Liver (tissue), 9 donors: ENCODE data around the gene LY86. TPM values are rescaled to one million over a fixed set of nuclear protein-coding genes. Genes with fewer than 3 reads are reported as not detected.

ENCODE experiments used
- DNase-seq: peaks from one replicate; pipeline ENCODE4 v3.0.0-alpha.2; 2017; ENCODE audit warnings: low spot score
- H3K27ac ChIP-seq, 2 donors: one replicate each; pipeline ENCODE4 v1.7.0; 2013; ENCODE audit warnings: inconsistent platforms in 2 of 2, low read length in 2 of 2, control low read depth in 1 of 2, low read depth in 1 of 2, mild to moderate bottlenecking in 1 of 2
- H3K27me3 ChIP-seq, 4 donors: one replicate each; pipeline versions ENCODE4 v1.6.1 to v1.7.0; 2013; ENCODE audit warnings: low read length in 3 of 4, inconsistent platforms in 1 of 4, mild to moderate bottlenecking in 1 of 4, moderate library complexity in 1 of 4; ENCODE audit not compliant: control insufficient read depth in 4 of 4, insufficient read depth in 4 of 4
- H3K36me3 ChIP-seq, 4 donors: one replicate each; pipeline versions ENCODE4 v1.6.1 to v1.7.0; 2013; ENCODE audit warnings: low read length in 3 of 4, mild to moderate bottlenecking in 3 of 4, low read depth in 1 of 4, moderate library complexity in 1 of 4; ENCODE audit not compliant: control insufficient read depth in 4 of 4, insufficient read depth in 3 of 4
- H3K4me1 ChIP-seq, 4 donors: one replicate each; pipeline versions ENCODE4 v1.6.1 to v1.7.0; 2013; ENCODE audit warnings: low read length in 3 of 4, mild to moderate bottlenecking in 3 of 4, moderate library complexity in 1 of 4; ENCODE audit not compliant: control insufficient read depth in 4 of 4, insufficient read depth in 4 of 4
- H3K4me3 ChIP-seq, 3 donors: one replicate each; pipeline versions ENCODE4 v1.6.1 to v1.7.0; 2013; ENCODE audit warnings: low read length in 3 of 3, control low read depth in 1 of 3, low read depth in 1 of 3, mild to moderate bottlenecking in 1 of 3
- H3K9ac ChIP-seq, 2 donors: one replicate each; pipeline ENCODE4 v1.7.0; 2013; ENCODE audit warnings: low read length in 2 of 2, mild to moderate bottlenecking in 2 of 2, moderate library complexity in 2 of 2, control low read depth in 1 of 2, low read depth in 1 of 2
- H3K9me3 ChIP-seq, 4 donors: one replicate each; pipeline versions ENCODE4 v1.6.1 to v1.7.0; 2013; ENCODE audit warnings: low read length in 3 of 4; ENCODE audit not compliant: control insufficient read depth in 4 of 4
- ATF3 ChIP-seq: IDR thresholded peaks from 2 replicates; pipeline ENCODE4 v1.6.1; 2016; ENCODE audit warnings: antibody characterized with exemption
- CTCF ChIP-seq: fragments of 150-350 bp; IDR thresholded peaks from 2 replicates; pipeline ENCODE4 v1.5.1; 2017; ENCODE audit warnings: improper control_type of control experiment, low read depth, low read length; ENCODE audit not compliant: missing input control
- EGR1 ChIP-seq, 2 donors: IDR thresholded peaks; 2 replicates each; pipeline ENCODE4 v1.6.1; 2016 to 2018; ENCODE audit warnings: antibody characterized with exemption in 2 of 2, low read depth in 2 of 2
- FOXA1 ChIP-seq: IDR thresholded peaks from 2 replicates; pipeline ENCODE4 v1.6.1; 2016; ENCODE audit warnings: antibody characterized with exemption
- FOXA2 ChIP-seq: IDR thresholded peaks from 2 replicates; pipeline ENCODE4 v1.6.1; 2016; ENCODE audit warnings: antibody characterized with exemption
- GABPA ChIP-seq, 2 donors: IDR thresholded peaks in 1 of 2; conservative IDR thresholded peaks in 1 of 2; 2 replicates each; pipeline ENCODE4 v1.6.1; 2016; ENCODE audit warnings: antibody characterized with exemption in 2 of 2, mild to moderate bottlenecking in 1 of 2, moderate library complexity in 1 of 2
- HNF4A ChIP-seq, 2 donors: conservative IDR thresholded peaks; 2 replicates each; pipeline ENCODE4 v1.6.1; 2016; ENCODE audit warnings: antibody characterized with exemption in 2 of 2, mild to moderate bottlenecking in 2 of 2
- JUND ChIP-seq, 2 donors: IDR thresholded peaks; 2 replicates each; pipeline ENCODE4 v1.6.1; 2016; ENCODE audit warnings: antibody characterized with exemption in 2 of 2
- MAX ChIP-seq: IDR thresholded peaks from 2 replicates; pipeline ENCODE4 v1.6.1; 2016; ENCODE audit warnings: antibody characterized with exemption
- NR2F2 ChIP-seq: IDR thresholded peaks from 2 replicates; pipeline ENCODE4 v1.6.1; 2016; ENCODE audit warnings: antibody characterized with exemption
- RAD21 ChIP-seq, 2 donors: IDR thresholded peaks; 2 replicates each; pipeline ENCODE4 v1.6.1; 2016; ENCODE audit warnings: antibody characterized with exemption in 2 of 2, mild to moderate bottlenecking in 2 of 2
- REST ChIP-seq: IDR thresholded peaks from 2 replicates; pipeline ENCODE4 v1.6.1; 2016; ENCODE audit warnings: antibody characterized with exemption, mild to moderate bottlenecking
- RXRA ChIP-seq, 2 donors: IDR thresholded peaks; 2 replicates each; pipeline ENCODE4 v1.6.1; 2017 to 2018; ENCODE audit warnings: antibody characterized with exemption in 2 of 2, mild to moderate bottlenecking in 1 of 2
- SP1 ChIP-seq: IDR thresholded peaks from 2 replicates; pipeline ENCODE4 v1.6.1; 2018; ENCODE audit warnings: antibody characterized with exemption, mild to moderate bottlenecking
- YY1 ChIP-seq: IDR thresholded peaks from 2 replicates; pipeline ENCODE4 v1.6.1; 2016; ENCODE audit warnings: antibody characterized with exemption, mild to moderate bottlenecking
- ZBTB33 ChIP-seq: IDR thresholded peaks from 2 replicates; pipeline ENCODE4 v1.6.1; 2016; ENCODE audit warnings: antibody characterized with exemption
- WGBS: extraction: QIAGEN DNeasy Blood & Tissue Kit; methylation state at CpG from one replicate; pipeline ENCODE4 v1.1.7; 2013; 5-methylcytosine and 5-hydroxymethylcytosine counted together
- polyA plus RNA-seq, 2 donors: library from polyadenylated mRNA; stranded (reverse) in 1 of 2; unstranded in 1 of 2; fragments of 200-250 nt in 1 of 2; fragments of >200 nt in 1 of 2; fragmentation: Nextera tagmentation in 1 of 2; extraction: Ambion mirVana in 1 of 2; gene quantifications; one replicate each; pipeline versions ENCODE4 v1.2.1 to v1.2.3, GENCODE V29; 2013 to 2015
- total RNA-seq, 2 donors: library from RNA; depleted of rRNA; stranded (reverse); fragments of >200 nt; gene quantifications; one replicate each; pipeline ENCODE4 v1.2.3, GENCODE V29; 2014
- donor health status: healthy.
- donor health status: healthy.
- donor health status: healthy.
- donor health status: healthy.
- donor health status: healthy.

The LY86 gene
- total and polyA plus RNA-seq, 4 donors: 1.4 to 7.8 (median 3.7) TPM

- 76% methylated on average over 2 of the region's 2 CpGs for WGBS
- no peak overlapping the region for H3K9ac ChIP-seq
- TF ChIP-seq HNF4A (conservative IDR thresholded peaks at IDR 0.05) (no peak), FOXA2 (no peak), CTCF (no peak), REST (no peak), NR2F2 (no peak), RXRA (IDR thresholded peaks at IDR 0.05) (no peak)
These were observed 57.9 kb downstream of the LY86 start for GRCh38 chr6:6646384-6646783.

GRCh38 chr6:6646859-6647258, 58.3 kb downstream of the LY86 start:
- WGBS: 69% methylated on average over 2 of the region's 2 CpGs
- Histone ChIP-seq H3K4me1 (no peaks in the 10 kb centered on the region), H3K4me3 (no peak overlapping the region), H3K9ac (no peak overlapping the region), H3K27me3 (no peaks in the 10 kb centered on the region), H3K27ac (no peak overlapping the region), H3K36me3 (no peaks in the 10 kb centered on the region), H3K9me3 (no peaks in the 10 kb centered on the region)
- no peak for DNase-seq
- TF ChIP-seq ATF3: no peak
- TF ChIP-seq HNF4A (conservative IDR thresholded peaks at IDR 0.05): no peak
- no peak for TF ChIP-seq RXRA (IDR thresholded peaks at IDR 0.05)
- TF ChIP-seq GABPA (IDR thresholded peaks at IDR 0.05 in 1 of 2, conservative IDR thresholded peaks at IDR 0.05 in 1 of 2): no peak
- no peak for TF ChIP-seq MAX
- no peak for TF ChIP-seq FOXA1
- TF ChIP-seq EGR1 (IDR thresholded peaks at IDR 0.05; ENCODE audit: low read depth in 2 of 2): no peak
- no peak for TF ChIP-seq CTCF
- TF ChIP-seq JUND (IDR thresholded peaks at IDR 0.05): no peak
- no peak for TF ChIP-seq REST
- TF ChIP-seq RAD21 (IDR thresholded peaks at IDR 0.05): no peak
- no peak for TF ChIP-seq YY1
- TF ChIP-seq ZBTB33: no peak
- no peak for TF ChIP-seq SP1

More at GRCh38 chr6:6646384-6646783, 57.9 kb downstream of the LY86 start:
- no peak overlapping the region for H3K4me3 ChIP-seq
- no peak for DNase-seq
- no peaks in the 10 kb centered on the region for H3K4me1 ChIP-seq
- no peaks in the 10 kb centered on the region for H3K27me3 ChIP-seq
- no peak overlapping the region for H3K27ac ChIP-seq
- no peaks in the 10 kb centered on the region for H3K36me3 ChIP-seq
- H3K9me3 ChIP-seq: no peaks in the 10 kb centered on the region
